Chondrocyte (in vitro differentiated cells): Measurements from ENCODE around the gene U2AF1L4. TPM values are rescaled to one million over a fixed set of nuclear protein-coding genes. Genes with fewer than 3 reads are reported as not detected.

Experiments used
- DNase-seq: peaks from one replicate; pipeline ENCODE4 v3.0.0; 2021; ENCODE audit warnings: mixed read lengths, low spot score
- H3K27ac Mint-ChIP-seq: one replicate; pipeline ENCODE4 v1.8.0; 2021; ENCODE audit warnings: mild to moderate bottlenecking, moderate library complexity, mixed read lengths; ENCODE audit not compliant: unreplicated experiment
- H3K27me3 Mint-ChIP-seq: 2 replicates; pipeline ENCODE4 v1.8.0; 2021; ENCODE audit warnings: low read depth, mixed read lengths
- H3K36me3 Mint-ChIP-seq: 2 replicates; pipeline ENCODE4 v1.8.0; 2021; ENCODE audit warnings: low read depth, mixed read lengths
- H3K4me1 Mint-ChIP-seq: 2 replicates; pipeline ENCODE4 v1.8.0; 2021; ENCODE audit warnings: low read depth, mild to moderate bottlenecking, mixed read lengths
- H3K4me3 Mint-ChIP-seq: one replicate; pipeline ENCODE4 v1.8.0; 2021; ENCODE audit warnings: mild to moderate bottlenecking, moderate library complexity, mixed read lengths; ENCODE audit not compliant: unreplicated experiment
- H3K9me3 Mint-ChIP-seq: 2 replicates; pipeline ENCODE4 v1.8.0; 2021; ENCODE audit warnings: low read depth, mixed read lengths
- total RNA-seq: library from RNA; stranded (reverse); gene quantifications from 3 replicates; pipeline ENCODE4 v1.2.1, GENCODE V29; 2021
- TF ChIP-seq, protein P1 (sequence below): fragments of 200-600 bp; sonication (generic); IDR thresholded peaks from 2 replicates; pipeline ENCODE4 v1.5.0; 2021; ENCODE audit warnings: antibody characterized with exemption, mild to moderate bottlenecking, moderate library complexity

U2AF1L4 gene
- total RNA-seq, 1 donor from 2014 or later: 24.7 TPM

DNA sequence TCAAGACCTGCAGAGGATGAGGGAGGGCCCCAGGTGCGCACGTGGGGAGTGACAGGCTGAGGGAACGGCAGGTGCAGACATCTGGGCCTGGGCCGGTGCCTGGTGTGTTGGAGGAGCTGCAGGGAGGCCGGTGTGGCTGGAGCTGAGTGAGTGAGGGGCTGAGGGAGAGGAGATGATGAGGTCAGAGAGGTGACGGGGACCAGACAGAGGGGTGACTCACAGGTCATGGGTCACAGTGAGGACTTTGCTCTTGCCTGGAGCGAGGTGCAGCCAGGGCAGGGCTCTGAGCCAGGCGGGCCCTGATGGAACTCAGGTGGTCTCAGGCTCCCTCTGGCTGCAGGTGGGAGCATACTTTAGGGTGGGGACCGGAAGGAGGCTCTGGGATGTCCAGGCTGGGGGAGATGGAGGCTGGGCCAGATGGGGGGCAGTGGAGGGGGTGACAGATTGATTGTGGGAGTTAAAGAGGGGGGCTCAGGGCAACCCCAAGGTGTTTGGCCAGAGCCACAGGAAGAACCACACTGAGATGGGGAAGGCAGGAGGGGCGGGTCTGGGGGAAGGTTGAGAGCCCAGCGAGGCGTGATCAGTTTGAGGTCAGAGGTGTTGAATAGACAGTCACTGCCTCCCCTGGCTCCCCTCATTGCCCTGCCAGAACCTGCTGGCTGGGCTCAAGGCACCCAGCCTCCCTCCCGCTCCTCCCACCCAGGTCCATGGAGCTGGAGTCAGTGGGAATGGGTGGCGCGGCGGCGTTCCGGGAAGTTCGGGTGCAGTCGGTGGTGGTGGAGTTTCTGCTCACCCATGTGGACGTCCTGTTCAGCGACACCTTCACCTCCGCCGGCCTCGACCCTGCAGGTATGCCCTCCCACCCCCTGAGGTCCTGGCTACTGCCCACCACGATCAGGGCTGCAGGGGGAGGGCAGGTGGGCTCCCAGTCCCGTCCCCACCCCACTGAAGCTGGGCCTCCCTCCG is 38.5 kb upstream of the U2AF1L4 start:
- no peaks in the 10 kb centered on the region for H3K4me1 Mint-ChIP-seq
- H3K27ac Mint-ChIP-seq: no peak overlapping the region
- no peaks in the 10 kb centered on the region for H3K27me3 Mint-ChIP-seq
- peaks cover 3% of the 10 kb centered on the region for H3K36me3 Mint-ChIP-seq
- no peak overlapping the region for H3K4me3 Mint-ChIP-seq
- no peaks in the 10 kb centered on the region for H3K9me3 Mint-ChIP-seq
- no peak for DNase-seq
- TF ChIP-seq, protein P1, sequence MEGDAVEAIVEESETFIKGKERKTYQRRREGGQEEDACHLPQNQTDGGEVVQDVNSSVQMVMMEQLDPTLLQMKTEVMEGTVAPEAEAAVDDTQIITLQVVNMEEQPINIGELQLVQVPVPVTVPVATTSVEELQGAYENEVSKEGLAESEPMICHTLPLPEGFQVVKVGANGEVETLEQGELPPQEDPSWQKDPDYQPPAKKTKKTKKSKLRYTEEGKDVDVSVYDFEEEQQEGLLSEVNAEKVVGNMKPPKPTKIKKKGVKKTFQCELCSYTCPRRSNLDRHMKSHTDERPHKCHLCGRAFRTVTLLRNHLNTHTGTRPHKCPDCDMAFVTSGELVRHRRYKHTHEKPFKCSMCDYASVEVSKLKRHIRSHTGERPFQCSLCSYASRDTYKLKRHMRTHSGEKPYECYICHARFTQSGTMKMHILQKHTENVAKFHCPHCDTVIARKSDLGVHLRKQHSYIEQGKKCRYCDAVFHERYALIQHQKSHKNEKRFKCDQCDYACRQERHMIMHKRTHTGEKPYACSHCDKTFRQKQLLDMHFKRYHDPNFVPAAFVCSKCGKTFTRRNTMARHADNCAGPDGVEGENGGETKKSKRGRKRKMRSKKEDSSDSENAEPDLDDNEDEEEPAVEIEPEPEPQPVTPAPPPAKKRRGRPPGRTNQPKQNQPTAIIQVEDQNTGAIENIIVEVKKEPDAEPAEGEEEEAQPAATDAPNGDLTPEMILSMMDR: no peak

DNA sequence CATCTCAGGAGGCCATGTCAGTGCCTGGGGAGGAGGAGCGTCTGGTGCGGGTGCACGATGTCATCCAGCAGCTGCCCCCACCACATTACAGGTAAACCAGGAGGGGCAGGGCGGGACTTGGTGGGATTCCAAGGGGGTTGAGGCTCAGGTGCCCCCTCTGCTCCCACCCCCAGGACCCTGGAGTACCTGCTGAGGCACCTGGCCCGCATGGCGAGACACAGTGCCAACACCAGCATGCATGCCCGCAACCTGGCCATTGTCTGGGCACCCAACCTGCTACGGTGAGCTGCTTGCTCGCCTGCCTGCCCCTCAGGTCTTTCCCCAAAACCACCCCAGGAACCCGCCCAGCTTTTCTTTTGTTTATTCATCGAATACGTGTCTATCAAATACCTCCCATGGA is 37.4 kb upstream of the U2AF1L4 start:
- H3K27me3 Mint-ChIP-seq: no peaks in the 10 kb centered on the region
- no peak for DNase-seq
- no peaks in the 10 kb centered on the region for H3K9me3 Mint-ChIP-seq
- no peaks in the 10 kb centered on the region for H3K4me1 Mint-ChIP-seq
- H3K27ac Mint-ChIP-seq: no peak overlapping the region
- TF ChIP-seq, protein P1: no peak
- peaks cover 3% of the 10 kb centered on the region for H3K36me3 Mint-ChIP-seq
- H3K4me3 Mint-ChIP-seq: no peak overlapping the region

GRCh38 chr19:35781650-35782049 is 36.4 kb upstream of the U2AF1L4 start:
- Mint-ChIP-seq H3K9me3 (no peaks in the 10 kb centered on the region), H3K36me3 (peaks cover 3% of the 10 kb centered on the region), H3K27me3 (no peaks in the 10 kb centered on the region), H3K27ac (no peak overlapping the region), H3K4me3 (no peak overlapping the region), H3K4me1 (peaks cover 5% of the 10 kb centered on the region)
- TF ChIP-seq, protein P1: no peak
- no peak for DNase-seq

- no peak for DNase-seq
- Mint-ChIP-seq H3K36me3 (peaks cover 3% of the 10 kb centered on the region), H3K27ac (no peak overlapping the region), H3K4me1 (peaks cover 14% of the 10 kb centered on the region), H3K27me3 (no peaks in the 10 kb centered on the region), H3K9me3 (no peaks in the 10 kb centered on the region), H3K4me3 (no peak overlapping the region)
- TF ChIP-seq, protein P1: no peak
Observed at GRCh38 chr19:35780717-35781116, 35.5 kb upstream of the U2AF1L4 start.

- no peaks in the 10 kb centered on the region for H3K27me3 Mint-ChIP-seq
- no peaks in the 10 kb centered on the region for H3K9me3 Mint-ChIP-seq
- H3K4me1 Mint-ChIP-seq: peaks cover 16% of the 10 kb centered on the region
- H3K36me3 Mint-ChIP-seq: peaks cover 3% of the 10 kb centered on the region
- H3K4me3 Mint-ChIP-seq: no peak overlapping the region
- H3K27ac Mint-ChIP-seq: no peak overlapping the region
- TF ChIP-seq, protein P1: no peak
- DNase-seq: no peak
Observed at GRCh38 chr19:35780058-35780457, 34.8 kb upstream of the U2AF1L4 start.
